GM21447 (cell line): ENCODE measurements around the gene CASKIN2.
"Not testable (repeated sequence)": the region's sequence is repeated elsewhere in the genome, so short reads cannot be mapped to it uniquely, and the experiment has no call there.

Source experiments
- ATAC-seq: cut with Tn5 transposase; IDR thresholded peaks from one replicate; pipeline ENCODE4 v1.9.1; 2021; ENCODE audit not compliant: unreplicated experiment

Gene CASKIN2

GRCh38 chr17:75524269-75524969 is 9.1 kb upstream of the CASKIN2 start:
- no peak for ATAC-seq

- no peak for ATAC-seq
Measured at GRCh38 chr17:75523647-75524046, 8.3 kb upstream of the CASKIN2 start.

- ATAC-seq: no peak
Measured at GRCh38 chr17:75521951-75522727, 6.8 kb upstream of the CASKIN2 start.

- no peak for ATAC-seq
Measured at GRCh38 chr17:75521290-75521689, 6.0 kb upstream of the CASKIN2 start.

GRCh38 chr17:75520413-75520812 is 5.1 kb upstream of the CASKIN2 start:
- ATAC-seq: not testable (repeated sequence)

GRCh38 chr17:75518983-75519537 is 3.7 kb upstream of the CASKIN2 start:
- no peak for ATAC-seq

- no peak for ATAC-seq
Measured at GRCh38 chr17:75518201-75518600, 2.9 kb upstream of the CASKIN2 start.

GRCh38 chr17:75517297-75517865 is 2.0 kb upstream of the CASKIN2 start:
- no peak for ATAC-seq

GRCh38 chr17:75516619-75517296 is 1.4 kb upstream of the CASKIN2 start:
- peak; percentile 12 for ATAC-seq

GRCh38 chr17:75516255-75516618 is 900 bp upstream of the CASKIN2 start, which contains the start of gene TSEN54:
TSEN54 (plus strand) TSS chr17:75516528; CDS start chr17:75516561, 33 bp downstream.
- peak; percentile 74 for ATAC-seq

- ATAC-seq: no peak
Measured at GRCh38 chr17:75514919-75515495, 330 bp downstream of the CASKIN2 start.

- no peak for ATAC-seq
Measured at GRCh38 chr17:75514299-75514918, 928 bp downstream of the CASKIN2 start.

- ATAC-seq: no peak
Measured at GRCh38 chr17:75513641-75514000, 1.7 kb downstream of the CASKIN2 start.

- ATAC-seq: no peak
Measured at GRCh38 chr17:75512926-75513640, 2.3 kb downstream of the CASKIN2 start.

GRCh38 chr17:75511610-75512575 is 3.4 kb downstream of the CASKIN2 start:
- ATAC-seq: no peak

- ATAC-seq: no peak
Measured at GRCh38 chr17:75511270-75511609, 4.1 kb downstream of the CASKIN2 start.

- ATAC-seq: no peak
Measured at GRCh38 chr17:75509528-75510258, 5.6 kb downstream of the CASKIN2 start.

- ATAC-seq: no peak
Measured at GRCh38 chr17:75508931-75509361, 6.4 kb downstream of the CASKIN2 start.
